Loucy (cell line): ENCODE results near the gene PHF21B.

ENCODE experiments used
- H2AFZ ChIP-seq: fragments of 200-600 bp; sonication (generic); 2 replicates; pipeline ENCODE4 v1.6.0; 2016; ENCODE audit warnings: antibody characterized with exemption, mild to moderate bottlenecking, low read length, moderate library complexity
- H3F3A ChIP-seq: fragments of 200-600 bp; 2 replicates; pipeline ENCODE4 v1.6.0; 2016; ENCODE audit warnings: antibody characterized with exemption, low read depth, mild to moderate bottlenecking
- H3K27me3 ChIP-seq: fragments of 200-600 bp; sonication (generic); 2 replicates; pipeline ENCODE4 v1.6.1; 2014; ENCODE audit warnings: low read length, mild to moderate bottlenecking; ENCODE audit not compliant: insufficient read depth, poor library complexity, severe bottlenecking
- H3K36me3 ChIP-seq: fragments of 200-600 bp; sonication (generic); 2 replicates; pipeline ENCODE4 v1.6.1; 2016; ENCODE audit warnings: low read length; ENCODE audit not compliant: insufficient read depth
- H3K4me1 ChIP-seq: fragments of 200-600 bp; sonication (generic); 2 replicates; pipeline ENCODE4 v1.5.1; 2014; ENCODE audit warnings: low read length, mild to moderate bottlenecking; ENCODE audit not compliant: insufficient read depth, poor library complexity, severe bottlenecking
- H3K4me2 ChIP-seq: fragments of 200-600 bp; sonication (generic); 2 replicates; pipeline ENCODE4 v1.6.0; 2014; ENCODE audit warnings: antibody characterized with exemption, low read length, low read depth, mild to moderate bottlenecking; ENCODE audit not compliant: poor library complexity, severe bottlenecking
- H3K4me3 ChIP-seq: fragments of 200-600 bp; sonication (generic); 2 replicates; pipeline ENCODE4 v1.5.1; 2014; ENCODE audit warnings: low read length, mild to moderate bottlenecking, mixed read lengths; ENCODE audit not compliant: poor library complexity, severe bottlenecking
- H3K79me2 ChIP-seq: fragments of 200-600 bp; sonication (generic); 2 replicates; pipeline ENCODE4 v1.6.1; 2014; ENCODE audit warnings: low read length; ENCODE audit not compliant: insufficient read depth
- H3K9ac ChIP-seq: fragments of 200-600 bp; sonication (generic); 2 replicates; pipeline ENCODE4 v1.6.0; 2014; ENCODE audit warnings: mild to moderate bottlenecking, low read depth, low read length, moderate library complexity; ENCODE audit not compliant: poor library complexity, severe bottlenecking
- H3K9me2 ChIP-seq: fragments of 200-600 bp; sonication (generic); replicated peaks from 2 replicates; pipeline ENCODE4 v1.6.1; 2016; ENCODE audit warnings: low read depth, low read length, mixed read lengths
- H3K9me3 ChIP-seq: fragments of 200-600 bp; sonication (generic); 2 replicates; pipeline ENCODE4 v1.6.1; 2014; ENCODE audit warnings: mild to moderate bottlenecking, antibody characterized with exemption, low read length, low read depth; ENCODE audit not compliant: insufficient read depth
- H4K20me1 ChIP-seq: fragments of 200-600 bp; sonication (generic); 2 replicates; pipeline ENCODE4 v1.6.0; 2014; ENCODE audit warnings: antibody characterized with exemption, low read length, mild to moderate bottlenecking; ENCODE audit not compliant: insufficient read depth, poor library complexity, severe bottlenecking
- CTCF ChIP-seq: fragments of 200-600 bp; sonication (generic); conservative IDR thresholded peaks from 2 replicates; pipeline ENCODE4 v1.5.1; 2014; ENCODE audit warnings: mild to moderate bottlenecking, antibody characterized with exemption, low read length
- EZH2phosphoT487 ChIP-seq: fragments of 200-600 bp; IDR thresholded peaks from 2 replicates; pipeline ENCODE4 v1.6.1; 2018; ENCODE audit warnings: antibody characterized with exemption, mild to moderate bottlenecking, moderate library complexity, borderline replicate concordance

The PHF21B gene

GRCh38 chr22:44882226-44882905 lies 127.4 kb downstream of the PHF21B start:
- H3K9ac ChIP-seq = no peak overlapping the region
- no peaks in the 10 kb centered on the region for H3K4me1 ChIP-seq
- H4K20me1 ChIP-seq = no peaks in the 10 kb centered on the region
- no peaks in the 10 kb centered on the region for H3K79me2 ChIP-seq
- no peaks in the 10 kb centered on the region for H3K9me3 ChIP-seq
- no peak overlapping the region for H3K4me2 ChIP-seq
- H3K9me2 ChIP-seq = no peaks in the 10 kb centered on the region
- H3K36me3 ChIP-seq = no peaks in the 10 kb centered on the region
- TF ChIP-seq CTCF (no peak), EZH2phosphoT487 (no peak)
- no peak overlapping the region for H2AFZ ChIP-seq
- H3K4me3 ChIP-seq = no peak overlapping the region
- no peaks in the 10 kb centered on the region for H3F3A ChIP-seq
- no peaks in the 10 kb centered on the region for H3K27me3 ChIP-seq

GRCh38 chr22:44881624-44882023 lies 128.2 kb downstream of the PHF21B start:
- no peaks in the 10 kb centered on the region for H4K20me1 ChIP-seq
- no peaks in the 10 kb centered on the region for H3K9me3 ChIP-seq
- no peaks in the 10 kb centered on the region for H3K9me2 ChIP-seq
- no peak overlapping the region for H3K9ac ChIP-seq
- no peaks in the 10 kb centered on the region for H3K36me3 ChIP-seq
- H3F3A ChIP-seq = no peaks in the 10 kb centered on the region
- H3K4me2 ChIP-seq = no peak overlapping the region
- no peak overlapping the region for H3K4me3 ChIP-seq
- TF ChIP-seq CTCF (no peak), EZH2phosphoT487 (no peak)
- no peaks in the 10 kb centered on the region for H3K27me3 ChIP-seq
- H2AFZ ChIP-seq = no peak overlapping the region
- H3K79me2 ChIP-seq = no peaks in the 10 kb centered on the region
- no peaks in the 10 kb centered on the region for H3K4me1 ChIP-seq

- H4K20me1 ChIP-seq = no peaks in the 10 kb centered on the region
- no peak overlapping the region for H3K4me2 ChIP-seq
- H3K4me3 ChIP-seq = no peak overlapping the region
- H3K9me2 ChIP-seq = no peaks in the 10 kb centered on the region
- no peaks in the 10 kb centered on the region for H3K27me3 ChIP-seq
- no peak overlapping the region for H3K9ac ChIP-seq
- H2AFZ ChIP-seq = no peak overlapping the region
- TF ChIP-seq CTCF (no peak), EZH2phosphoT487 (no peak)
- no peaks in the 10 kb centered on the region for H3F3A ChIP-seq
- no peaks in the 10 kb centered on the region for H3K9me3 ChIP-seq
- H3K36me3 ChIP-seq = no peaks in the 10 kb centered on the region
- no peaks in the 10 kb centered on the region for H3K4me1 ChIP-seq
- H3K79me2 ChIP-seq = no peaks in the 10 kb centered on the region
Measured at GRCh38 chr22:44880610-44881290, 129.1 kb downstream of the PHF21B start.
